IPS DF 6.9 (cell line): ENCODE data around the gene ZNF605.
"Not testable (repeated sequence)": the region's sequence is repeated elsewhere in the genome, so short reads cannot be mapped to it uniquely, and the experiment has no call there.

Experiments
- DNase-seq: peaks from one replicate; pipeline ENCODE4 v3.0.0-alpha.2; 2013; ENCODE audit warnings: low read depth, low spot score
- H3K27ac ChIP-seq: one replicate; pipeline ENCODE4 v1.5.1; 2013; ENCODE audit warnings: low read length, control low read depth
- H3K27me3 ChIP-seq: 2 replicates; pipeline ENCODE4 v1.6.1; 2013; ENCODE audit warnings: mild to moderate bottlenecking, low read length; ENCODE audit not compliant: control insufficient read depth, insufficient read depth
- H3K36me3 ChIP-seq: 2 replicates; pipeline ENCODE4 v1.6.1; 2013; ENCODE audit warnings: low read length; ENCODE audit not compliant: control insufficient read depth, insufficient read depth
- H3K4me1 ChIP-seq: 2 replicates; pipeline ENCODE4 v1.6.1; 2013; ENCODE audit warnings: low read length; ENCODE audit not compliant: control insufficient read depth, insufficient read depth
- H3K4me3 ChIP-seq: 2 replicates; pipeline ENCODE4 v1.5.1; 2013; ENCODE audit warnings: mild to moderate bottlenecking, low read length
- H3K9me3 ChIP-seq: 2 replicates; pipeline ENCODE4 v1.6.1; 2013; ENCODE audit warnings: low read length, inconsistent platforms; ENCODE audit not compliant: control insufficient read depth, insufficient read depth
- WGBS: extraction: QIAGEN DNeasy Blood & Tissue Kit; methylation state at CpG from one replicate; pipeline ENCODE4 v1.1.7; 2013; ENCODE audit warnings: mixed read lengths, missing lambda C conversion rate; ENCODE audit not compliant: insufficient read length, insufficient coverage; 5-methylcytosine and 5-hydroxymethylcytosine counted together

ZNF605 gene

DNA sequence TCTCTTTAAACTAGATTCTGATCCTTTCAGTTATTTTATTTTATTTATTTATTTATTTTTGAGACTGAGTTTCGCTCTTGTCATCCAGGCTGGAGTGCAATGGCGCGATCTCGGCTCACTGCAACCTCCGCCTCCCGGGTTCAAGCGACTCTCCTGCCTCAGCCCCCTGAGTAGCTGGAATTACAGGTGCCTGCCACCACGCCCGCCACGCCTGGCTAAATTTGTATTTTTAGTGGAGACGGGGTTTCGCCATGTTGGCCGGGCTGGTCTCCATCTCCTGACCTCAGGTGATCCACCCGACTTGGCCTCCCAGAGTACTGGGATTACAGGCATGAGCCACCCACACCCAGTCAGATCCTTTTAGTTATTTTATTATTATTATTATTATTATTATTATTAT, 5.7 kb upstream of the ZNF605 start:
- H3K27ac ChIP-seq, H3K27me3 ChIP-seq, H3K4me1 ChIP-seq, DNase-seq, H3K4me3 ChIP-seq, H3K36me3 ChIP-seq, H3K9me3 ChIP-seq: not testable (repeated sequence)
- no CpG with 5 or more reads among the region's 14 CpGs for WGBS

- no peak for DNase-seq
- 100% methylated on average over 3 of the region's 39 CpGs for WGBS
- peaks cover 17% of the 10 kb centered on the region for H3K9me3 ChIP-seq
Measured at GRCh38 chr12:132955094-132956010, 754 bp downstream of the ZNF605 start.

GRCh38 chr12:132954471-132955048, 1.5 kb downstream of the ZNF605 start:
- Histone ChIP-seq H3K27me3 (no peaks in the 10 kb centered on the region), H3K4me1 (0 out of 2 replicates have a peak, but pooled peaks cover 1% of the 10 kb centered on the region), H3K9me3 (peaks cover 17% of the 10 kb centered on the region), H3K36me3 (peaks cover 5% of the 10 kb centered on the region; the same call in 1 of the 2 replicates), H3K4me3 (no peak overlapping the region), H3K27ac (no peak overlapping the region)
- no peak for DNase-seq
- no CpG with 5 or more reads among the region's 14 CpGs for WGBS

More at GRCh38 chr12:132955094-132956010, 754 bp downstream of the ZNF605 start:
- Histone ChIP-seq H3K36me3 (peaks cover 5% of the 10 kb centered on the region; the same call in 1 of the 2 replicates), H3K4me3 (peak overlapping the region; percentile 58; the same call in 1 of the 2 replicates), H3K4me1 (0 out of 2 replicates have a peak, but pooled peaks cover 1% of the 10 kb centered on the region), H3K27ac (no peak overlapping the region), H3K27me3 (no peaks in the 10 kb centered on the region)

- 0 out of 2 replicates have a peak, but pooled peaks cover 1% of the 10 kb centered on the region for H3K4me1 ChIP-seq
- peaks cover 17% of the 10 kb centered on the region for H3K9me3 ChIP-seq
- no peak for DNase-seq
- whole genome bisulfite sequencing = no CpG with 5 or more reads among the region's 7 CpGs
- H3K4me3 ChIP-seq = no peak overlapping the region
- H3K27me3 ChIP-seq = no peaks in the 10 kb centered on the region
- H3K36me3 ChIP-seq = peaks cover 5% of the 10 kb centered on the region; the same call in 1 of the 2 replicates
- no peak overlapping the region for H3K27ac ChIP-seq
Measured at GRCh38 chr12:132953771-132954170, 2.3 kb downstream of the ZNF605 start.

DNA sequence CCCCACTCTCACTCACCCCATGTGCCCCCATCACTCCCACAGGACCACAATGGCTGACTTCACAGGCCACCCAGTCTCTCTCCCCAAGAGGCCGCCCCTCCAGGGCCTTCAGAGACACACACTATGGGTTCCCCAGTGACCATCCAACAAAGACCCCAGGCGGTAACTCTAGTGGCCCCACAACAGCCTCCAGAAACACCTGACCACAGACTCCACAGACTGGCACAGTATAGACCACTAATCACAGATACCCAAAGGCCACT, 3.0 kb downstream of the ZNF605 start:
- H3K4me3 ChIP-seq = no peak overlapping the region
- no peak for DNase-seq
- H3K4me1 ChIP-seq = 0 out of 2 replicates have a peak, but pooled peaks cover 1% of the 10 kb centered on the region
- no peaks in the 10 kb centered on the region for H3K27me3 ChIP-seq
- no peak overlapping the region for H3K27ac ChIP-seq
- no CpG with 5 or more reads among the region's 2 CpGs for WGBS
- H3K36me3 ChIP-seq = peaks cover 5% of the 10 kb centered on the region; the same call in 1 of the 2 replicates
- peaks cover 17% of the 10 kb centered on the region for H3K9me3 ChIP-seq

GRCh38 chr12:132952371-132953162, 3.5 kb downstream of the ZNF605 start:
- no peak for DNase-seq
- Histone ChIP-seq H3K27ac (no peak overlapping the region), H3K36me3 (peaks cover 5% of the 10 kb centered on the region; the same call in 1 of the 2 replicates), H3K27me3 (no peaks in the 10 kb centered on the region), H3K9me3 (peaks cover 17% of the 10 kb centered on the region), H3K4me1 (0 out of 2 replicates have a peak, but pooled peaks cover 1% of the 10 kb centered on the region), H3K4me3 (no peak overlapping the region)
- WGBS = no CpG with 5 or more reads among the region's 18 CpGs

- H3K36me3 ChIP-seq = peaks cover 5% of the 10 kb centered on the region; the same call in 1 of the 2 replicates
- 0 out of 2 replicates have a peak, but pooled peaks cover 1% of the 10 kb centered on the region for H3K4me1 ChIP-seq
- H3K27ac ChIP-seq = no peak overlapping the region
- H3K9me3 ChIP-seq = peaks cover 17% of the 10 kb centered on the region
- WGBS = 100% methylated on average over 6 of the region's 8 CpGs
- H3K27me3 ChIP-seq = no peaks in the 10 kb centered on the region
- DNase-seq = no peak
- H3K4me3 ChIP-seq = no peak overlapping the region
Measured at GRCh38 chr12:132951649-132952048, 4.5 kb downstream of the ZNF605 start.

GRCh38 chr12:132950844-132951535, 5.1 kb downstream of the ZNF605 start:
- Histone ChIP-seq H3K36me3 (peaks cover 5% of the 10 kb centered on the region; the same call in 1 of the 2 replicates), H3K27ac (no peak overlapping the region), H3K4me1 (no peaks in the 10 kb centered on the region), H3K9me3 (peaks cover 17% of the 10 kb centered on the region), H3K4me3 (no peak overlapping the region), H3K27me3 (no peaks in the 10 kb centered on the region)
- no CpG with 5 or more reads among the region's 27 CpGs for WGBS
- no peak for DNase-seq

- Histone ChIP-seq H3K9me3 (peaks cover 17% of the 10 kb centered on the region), H3K36me3 (peaks cover 5% of the 10 kb centered on the region; the same call in 1 of the 2 replicates)
- WGBS = 100% methylated on average over 3 of the region's 30 CpGs
Measured at GRCh38 chr12:132949936-132950837, 5.9 kb downstream of the ZNF605 start.

More at GRCh38 chr12:132949936-132950837, 5.9 kb downstream of the ZNF605 start:
- Histone ChIP-seq H3K27ac (no peak overlapping the region), H3K4me1 (no peaks in the 10 kb centered on the region), H3K4me3 (no peak overlapping the region), H3K27me3 (no peaks in the 10 kb centered on the region)
- no peak for DNase-seq
